ENCODE measurements around the gene MYT1. TPM values are rescaled to one million over a fixed set of nuclear protein-coding genes. Genes with fewer than 3 reads are reported as not detected.

Gene MYT1
- total and polyA plus RNA-seq, 2 of the 13 experiments (the other 11 are each of a cell fraction or from before 2014, with no cell fraction given), result 0.58 to 2.5 TPM

DNA sequence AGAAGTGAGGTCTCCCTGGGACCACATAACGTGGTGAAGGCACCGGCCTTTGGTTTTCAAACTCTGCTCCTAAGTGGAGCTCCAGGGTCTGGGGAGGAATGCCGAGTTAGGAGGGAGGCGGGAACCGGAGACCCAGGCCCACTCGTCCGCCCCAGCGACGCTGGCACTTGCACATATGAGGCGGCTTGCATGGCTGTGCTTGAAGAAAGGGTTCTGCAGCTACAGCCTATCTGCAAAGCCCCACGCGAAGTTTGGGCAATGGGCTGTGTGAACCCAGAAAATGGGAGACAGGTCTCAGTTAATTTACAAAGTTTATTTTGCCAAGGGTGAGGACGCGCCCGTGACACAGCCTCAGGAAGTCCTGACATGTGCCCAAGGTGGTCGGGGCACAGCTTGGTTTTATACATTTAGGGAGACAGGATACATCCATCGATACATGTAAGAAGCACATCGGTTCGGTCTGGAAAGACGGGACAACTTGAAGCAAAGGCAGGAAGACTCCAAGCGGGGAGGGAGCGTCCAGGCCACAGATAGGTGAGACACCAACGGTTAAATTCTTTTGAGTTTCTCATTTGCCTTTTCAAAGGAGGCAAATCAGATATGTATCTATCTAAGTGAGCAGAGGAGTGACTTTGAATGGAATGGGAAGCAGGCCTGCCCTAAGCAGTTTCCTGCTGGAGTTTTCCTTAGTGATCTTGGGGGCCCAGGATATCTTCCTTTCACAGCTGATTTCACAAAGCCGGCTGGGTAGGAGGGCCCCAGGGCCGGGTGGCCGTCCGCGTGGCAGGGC is 90.5 kb downstream of the MYT1 start (continued):
- TF ChIP-seq ZBTB4 (CRISPR knock-in tag; IDR thresholded peaks at IDR 0.05; ENCODE audit: borderline replicate concordance), result 0 out of 2 replicates have a peak, but pooled peaks have one; percentile 6
- 0 out of 2 replicates have a peak, but pooled peaks have one; percentile 15 for TF ChIP-seq TP53 (CRISPR knock-in tag; conservative IDR thresholded peaks at IDR 0.05)
- no peak for TF ChIP-seq SETDB1 (CRISPR knock-in tag; IDR thresholded peaks at IDR 0.05; ENCODE audit: borderline replicate concordance)
- 0 out of 2 replicates have a peak, but pooled peaks have one; percentile 24 for TF ChIP-seq ZFP1 (CRISPR knock-in tag; IDR thresholded peaks at IDR 0.05)
- peak; percentile 83 for TF ChIP-seq ZNF224 (CRISPR knock-in tag; IDR thresholded peaks at IDR 0.05)
- TF ChIP-seq ZFY (CRISPR knock-in tag; IDR thresholded peaks at IDR 0.05), result no peak
- no peak for TF ChIP-seq EHMT2 (IDR thresholded peaks at IDR 0.05; ENCODE audit: borderline replicate concordance, low read depth, low read length)
- no peak for TF ChIP-seq HNRNPK (IDR thresholded peaks at IDR 0.05; ENCODE audit: low read depth, low read length, poor library complexity, severe bottlenecking)
- 0 out of 2 replicates have a peak, but pooled peaks have one; percentile 14 for TF ChIP-seq TEAD2 (CRISPR knock-in tag; IDR thresholded peaks at IDR 0.05)
- TF ChIP-seq ZFX (CRISPR knock-in tag; IDR thresholded peaks at IDR 0.05; ENCODE audit: low read depth), result no peak
- TF ChIP-seq ZNF24 (IDR thresholded peaks at IDR 0.05), result no peak
- TF ChIP-seq ATF7 (IDR thresholded peaks at IDR 0.05), result no peak
- peak; percentile 43; the same call in 1 of the 2 replicates for TF ChIP-seq ATF7 (CRISPR knock-in tag; IDR thresholded peaks at IDR 0.05)
- TF ChIP-seq PHF20 (CRISPR knock-in tag; IDR thresholded peaks at IDR 0.05), result no peak
- TF ChIP-seq XRCC5 (optimal IDR thresholded peaks at IDR 0.05; ENCODE audit: low read length), result no peak
- peak; percentile 4 for TF ChIP-seq ZNF781 (CRISPR knock-in tag; IDR thresholded peaks at IDR 0.05; ENCODE audit: borderline replicate concordance, not compliant biosample characterization)
- TF ChIP-seq KDM2A (CRISPR knock-in tag; IDR thresholded peaks at IDR 0.05; ENCODE audit: borderline replicate concordance, low read depth), result no peak
- no peak for TF ChIP-seq POLR2G (IDR thresholded peaks at IDR 0.05; ENCODE audit: low read depth, low read length)
- TF ChIP-seq PPARG (CRISPR knock-in tag; conservative IDR thresholded peaks at IDR 0.05), result no peak
- no peak for TF ChIP-seq ZMAT3 (CRISPR knock-in tag; conservative IDR thresholded peaks at IDR 0.05)
- no peak for TF ChIP-seq KDM1A (CRISPR knock-in tag; IDR thresholded peaks at IDR 0.05)
- TF ChIP-seq ZNF777 (CRISPR knock-in tag; IDR thresholded peaks at IDR 0.05), result no peak
- TF ChIP-seq U2AF2 (IDR thresholded peaks at IDR 0.05; ENCODE audit: low read depth, low read length), result no peak
- no peak; the same call in 1 of the 2 replicates for TF ChIP-seq ZNF609 (CRISPR knock-in tag; IDR thresholded peaks at IDR 0.05; ENCODE audit: borderline replicate concordance)

All from HepG2 (cell line).